NCI-H1092 (cell line): ENCODE data around the gene SKI.
"Not testable (repeated sequence)": the region's sequence is repeated elsewhere in the genome, so short reads cannot be mapped to it uniquely, and the experiment has no call there.

Experiments
- DNase-seq: peaks from one replicate; lab custom pipeline; 2025; lab: John Stamatoyannopoulos, UW

The SKI gene

GRCh38 chr1:2291577-2291976 is 63.5 kb downstream of the SKI start:
- DNase-seq, result no peak

- no peak for DNase-seq
These were observed 64.8 kb downstream of the SKI start for GRCh38 chr1:2292725-2293450.

DNA sequence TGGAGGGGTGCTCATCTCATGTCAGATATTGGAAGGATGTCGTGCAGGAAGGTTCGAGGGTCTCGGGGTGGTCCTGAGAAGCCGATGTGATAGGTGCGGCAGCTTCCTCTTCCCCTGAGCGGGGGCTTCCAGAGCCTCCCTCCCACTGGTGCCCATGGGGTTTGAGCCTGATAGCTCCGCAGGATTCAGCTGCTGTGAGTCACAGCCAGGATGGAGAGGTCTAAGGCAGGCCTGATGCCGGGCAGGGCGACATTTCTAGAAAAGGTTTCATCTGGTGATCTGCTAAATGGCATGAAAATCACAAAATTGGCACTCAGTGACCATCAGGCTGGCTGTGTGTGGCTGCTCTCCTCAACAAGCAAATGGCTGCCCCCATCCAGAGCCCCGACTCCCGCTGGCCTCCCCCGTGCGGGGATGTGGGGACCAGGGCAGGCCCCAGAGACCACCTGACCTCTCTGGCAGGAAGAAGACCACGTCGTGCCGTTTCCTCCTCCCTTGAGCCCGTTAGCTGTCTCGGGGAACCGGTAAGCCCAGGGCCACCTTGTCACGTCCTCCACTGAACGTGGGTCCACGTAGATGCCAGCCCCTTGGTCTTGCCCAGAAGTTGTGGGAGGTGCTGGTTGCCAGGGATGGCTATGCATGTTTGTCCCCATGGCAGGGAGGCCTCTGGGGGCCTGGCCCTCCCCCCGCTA is 66.1 kb downstream of the SKI start:
- DNase-seq, result no peak

GRCh38 chr1:2294725-2295078 is 66.6 kb downstream of the SKI start:
- no peak for DNase-seq

GRCh38 chr1:2295526-2295925 is 67.4 kb downstream of the SKI start:
- no peak for DNase-seq

DNA sequence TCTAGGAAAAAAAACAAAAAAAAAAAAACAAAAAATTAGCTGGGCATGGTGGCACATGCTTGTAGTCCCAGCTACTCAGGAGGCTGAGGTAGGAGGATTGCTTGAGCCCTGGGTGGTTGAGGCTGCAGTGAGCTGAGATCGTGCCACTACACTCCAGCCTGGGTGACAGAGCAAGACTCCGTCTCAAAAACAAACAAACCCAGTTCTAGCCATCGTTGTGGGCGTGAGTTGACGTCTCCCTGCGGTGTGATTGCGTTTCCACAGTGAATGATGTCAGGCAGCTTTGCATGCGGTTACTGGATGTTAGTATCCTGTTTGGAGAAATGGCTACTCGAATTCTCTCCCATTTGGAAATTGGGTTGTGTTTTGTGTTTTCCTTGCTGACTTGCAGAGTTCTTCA is 68.1 kb downstream of the SKI start:
- not testable (repeated sequence) for DNase-seq

- DNase-seq, result no peak
These were observed 68.5 kb downstream of the SKI start for GRCh38 chr1:2296614-2297013.

- no peak for DNase-seq
These were observed 69.3 kb downstream of the SKI start for GRCh38 chr1:2297246-2298011.

- no peak for DNase-seq
These were observed 70.6 kb downstream of the SKI start for GRCh38 chr1:2298685-2299084.

DNA sequence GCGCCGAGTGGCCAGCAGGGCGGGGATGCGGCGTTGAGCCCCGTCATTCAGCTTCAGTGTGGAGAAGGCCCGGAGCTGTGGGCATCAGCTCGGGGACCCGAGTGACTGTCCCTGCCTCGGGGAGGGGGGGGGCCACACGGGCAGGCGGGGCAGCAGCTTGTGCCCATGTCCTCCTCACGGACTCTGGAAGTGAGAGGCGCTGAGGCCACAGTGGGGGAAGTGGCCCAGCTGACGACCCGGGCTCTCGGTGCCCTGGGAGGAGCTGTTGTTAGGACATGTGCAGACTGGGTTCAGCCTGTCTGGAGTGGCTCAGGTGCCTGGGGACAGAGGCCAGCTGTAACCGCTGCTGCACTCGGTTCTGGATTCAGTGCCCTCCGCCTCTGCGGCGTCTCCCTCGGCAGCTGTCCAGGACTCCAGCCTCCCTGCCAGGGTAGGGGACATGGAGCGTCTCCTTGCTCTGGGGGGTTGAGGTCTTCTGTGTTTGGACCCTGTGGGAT is 71.1 kb downstream of the SKI start:
- DNase-seq, result no peak

- no peak for DNase-seq
These were observed 72.1 kb downstream of the SKI start for GRCh38 chr1:2300004-2300771.

GRCh38 chr1:2300851-2301606 is 72.9 kb downstream of the SKI start:
- no peak for DNase-seq

DNA sequence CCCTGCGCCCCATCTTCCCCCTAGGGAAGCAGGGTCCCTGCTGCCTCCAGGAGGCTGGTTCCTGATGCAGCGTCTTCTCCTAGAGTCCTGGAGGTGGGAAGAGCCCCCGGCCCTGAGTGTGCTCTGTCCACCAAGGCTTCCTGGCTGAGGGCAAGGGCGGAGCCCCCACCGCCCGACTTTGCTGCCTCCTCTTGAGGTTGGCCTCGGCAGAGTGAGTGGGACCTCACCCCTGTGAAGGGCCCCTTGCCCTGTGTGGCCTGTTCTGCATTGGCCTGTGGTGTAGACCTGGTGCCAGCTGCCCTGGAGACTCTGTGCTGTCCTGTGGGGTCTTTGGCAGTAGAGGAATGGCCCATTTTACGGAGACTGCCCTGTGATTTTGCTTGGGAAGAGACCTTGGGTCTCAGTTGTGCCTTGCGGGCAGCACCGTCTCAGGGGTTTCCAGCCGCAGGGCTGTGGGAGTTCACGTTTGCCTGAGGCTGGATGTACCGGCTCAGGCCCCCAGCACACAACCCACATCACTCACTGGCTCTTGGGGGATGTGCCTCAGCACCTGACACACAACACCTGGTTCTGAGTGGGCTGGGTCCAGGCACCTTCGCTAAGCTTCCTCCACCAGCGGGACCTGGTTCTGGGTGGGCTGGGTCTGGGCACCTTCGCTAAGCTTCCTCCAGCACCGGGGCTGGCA is 73.6 kb downstream of the SKI start:
- no peak for DNase-seq

DNA sequence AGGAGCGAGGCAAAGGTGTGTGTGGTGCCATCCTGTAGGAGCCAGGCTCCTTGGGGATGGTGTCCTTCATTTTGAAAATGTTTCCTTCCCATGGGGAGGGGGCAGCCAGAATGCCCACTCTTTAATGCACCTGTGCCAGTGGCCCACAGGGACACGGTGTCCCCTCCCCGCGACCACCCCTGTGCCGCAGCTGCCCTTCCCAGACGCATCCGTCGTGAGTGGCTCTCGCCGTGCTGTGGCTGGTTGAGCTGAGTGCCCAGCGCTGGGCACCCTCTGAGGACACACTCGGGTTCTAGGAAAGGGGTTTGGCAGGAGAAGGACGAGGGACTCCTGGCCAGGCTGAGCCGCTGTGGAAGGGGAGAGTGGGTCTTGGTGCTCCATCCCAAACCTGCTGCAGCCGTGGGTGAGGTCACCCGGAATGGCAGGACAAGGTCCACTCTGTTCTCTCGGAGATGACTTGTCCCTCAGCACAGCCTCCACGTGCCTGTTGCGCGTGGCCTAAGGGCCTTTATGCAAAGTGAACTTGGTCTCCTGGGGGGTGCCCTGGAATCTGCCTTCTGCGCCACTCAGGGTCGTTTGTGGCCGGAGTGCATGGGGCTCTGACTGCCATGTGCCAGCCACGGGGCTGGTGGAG is 74.3 kb downstream of the SKI start:
- DNase-seq, result no peak

DNA sequence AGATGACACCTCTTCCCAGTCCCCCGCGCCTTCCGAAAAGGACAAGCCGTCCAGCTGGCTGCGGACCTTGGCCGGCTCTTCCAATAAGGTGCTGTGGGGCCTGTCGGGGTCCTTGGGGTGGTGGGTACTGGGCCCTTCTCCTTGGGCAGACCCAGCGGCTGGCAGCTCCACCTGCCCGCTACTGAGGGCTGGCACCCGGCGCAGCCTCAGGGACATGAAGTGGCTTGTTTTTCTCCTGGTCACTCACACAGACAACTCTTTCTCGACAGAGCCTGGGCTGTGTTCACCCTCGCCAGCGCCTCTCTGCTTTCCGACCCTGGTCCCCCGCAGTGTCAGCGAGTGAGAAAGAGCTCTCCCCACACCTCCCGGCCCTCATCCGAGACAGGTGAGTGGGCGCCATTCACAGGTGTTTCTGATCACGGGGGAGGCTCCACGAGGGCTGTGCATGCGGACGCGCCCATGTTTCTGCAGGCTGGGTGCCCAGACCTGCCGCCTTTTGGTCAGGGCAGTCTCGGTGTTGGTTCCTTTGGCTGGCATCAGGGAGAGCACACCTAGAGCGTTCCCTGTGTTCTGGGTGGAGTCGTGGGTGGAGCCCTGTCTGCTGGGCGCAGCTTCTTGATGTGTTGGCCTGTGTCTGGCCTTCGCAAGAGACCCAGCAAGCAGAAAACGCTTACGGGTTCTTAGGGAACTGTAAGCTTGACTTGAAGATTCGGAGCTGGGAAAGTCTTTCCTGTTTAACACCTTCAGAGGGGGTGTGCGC is 75.1 kb downstream of the SKI start:
- DNase-seq, result no peak

DNA sequence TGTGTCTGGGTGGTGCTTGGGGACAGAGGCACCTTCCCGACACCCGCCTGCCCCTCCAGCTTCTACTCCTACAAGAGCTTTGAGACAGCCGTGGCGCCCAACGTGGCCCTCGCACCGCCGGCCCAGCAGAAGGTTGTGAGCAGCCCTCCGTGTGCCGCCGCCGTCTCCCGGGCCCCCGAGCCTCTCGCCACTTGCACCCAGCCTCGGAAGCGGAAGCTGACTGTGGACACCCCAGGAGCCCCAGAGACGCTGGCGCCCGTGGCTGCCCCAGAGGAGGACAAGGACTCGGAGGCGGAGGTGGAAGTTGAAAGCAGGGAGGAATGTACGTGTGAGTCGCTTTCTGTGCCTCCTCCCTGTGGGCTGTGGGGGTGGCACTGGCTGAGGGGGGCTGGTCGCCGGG is 75.7 kb downstream of the SKI start:
- no peak for DNase-seq

- no peak for DNase-seq
These were observed 76.2 kb downstream of the SKI start for GRCh38 chr1:2304282-2304681.

- no peak for DNase-seq
These were observed 77.0 kb downstream of the SKI start for GRCh38 chr1:2304921-2305681.
